ENCODE results near the gene CYTH2. TPM values are rescaled to one million over a fixed set of nuclear protein-coding genes. Genes with fewer than 3 reads are reported as not detected.

Gene CYTH2
- total and polyA plus RNA-seq, 2 of the 8 experiments (the other 6 are each of a cell fraction or from before 2014, with no cell fraction given) = 43.7 to 71.4 TPM

GRCh38 chr19:48518207-48518606 is 49.0 kb downstream of the CYTH2 start:
- ChIA-PET POLR2A (ENCODE audit: partially characterized antibody) (interaction anchor here (1.4 kb wide), 3 partner anchors 10 to 50 kb away, joined by 3 read pairs; no protein-coding TSS in a partner anchor), CTCF (ENCODE audit: partially characterized antibody) (interaction anchor here (1.2 to 3.4 kb wide), 8 partner anchors 10 to 66 kb away, joined by 3 to 29 read pairs (median 6); no protein-coding TSS in a partner anchor)
- Histone ChIP-seq H4K91ac (replicated peaks; ENCODE audit: insufficient read length, low read length) (no peak overlapping the region), H3K14ac (ENCODE audit: insufficient read length) (no peak overlapping the region), H3K36me3 (ENCODE audit: control insufficient read depth in 2 of 4, insufficient read depth in 4 of 4, low read length in 3 of 4) (no peaks in the 10 kb centered on the region), H3K4me3 (ENCODE audit: extremely low read depth in 1 of 4, insufficient read depth in 2 of 4, low read depth in 3 of 4, low read length in 4 of 4) (no peak overlapping the region), H3K79me2 (ENCODE audit: control insufficient read depth in 1 of 2, insufficient read depth in 2 of 2, low read length in 2 of 2) (no peaks in the 10 kb centered on the region), H3K9me3 (ENCODE audit: insufficient read depth in 2 of 2, low read depth in 1 of 2, low read length in 1 of 2) (no peaks in the 10 kb centered on the region), H2BK15ac (ENCODE audit: low read length) (peak overlapping the region; percentile 18; the same call in 1 of the 2 replicates), H2BK5ac (ENCODE audit: low read depth, low read length) (no peak overlapping the region), H3K23ac (ENCODE audit: insufficient read length) (no peak overlapping the region), H2BK20ac (ENCODE audit: low read length) (no peak overlapping the region), H2BK12ac (ENCODE audit: low read depth, low read length) (no peak overlapping the region; the same call in 1 of the 2 replicates), H4K5ac (ENCODE audit: insufficient read length, low read depth, low read length) (no peak overlapping the region), H3K9ac (replicated peaks in 1 of 4; ENCODE audit: extremely low read depth in 1 of 4, low read depth in 3 of 4, low read length in 3 of 4) (no peak overlapping the region), H3K79me1 (ENCODE audit: low read depth, low read length) (no peaks in the 10 kb centered on the region), H3K27ac (ENCODE audit: low read depth, low read length) (no peak overlapping the region), H4K20me1 (replicated peaks in 1 of 2; ENCODE audit: control insufficient read depth in 1 of 2, insufficient read depth in 2 of 2, low read length in 2 of 2) (no peaks in the 10 kb centered on the region), H3K4me1 (replicated peaks in 1 of 4; ENCODE audit: control insufficient read depth in 3 of 4, insufficient read depth in 4 of 4, low read length in 3 of 4) (peaks cover 0 to 7% (median 4%) of the 10 kb centered on the region in 4 experiments; a peak in 5 of 7 replicates), H3K27me3 (replicated peaks in 1 of 4; ENCODE audit: control insufficient read depth in 3 of 4, extremely low read depth in 1 of 4, insufficient read depth in 3 of 4, low read length in 3 of 4) (no peaks in the 10 kb centered on the region; a peak in 1 of 7 replicates), H3K23me2 (ENCODE audit: low read depth, low read length) (peaks cover 5% of the 10 kb centered on the region; the same call in 1 of the 2 replicates), H3K4me2 (ENCODE audit: insufficient read depth in 1 of 2, low read depth in 2 of 2, low read length in 2 of 2) (peak overlapping the region in 1 of 2 experiments; percentile 22; a peak in 1 of 4 replicates), H4K8ac (ENCODE audit: extremely low read depth, insufficient read depth, low read length) (no peak overlapping the region), H2AK5ac (ENCODE audit: low read depth, low read length) (no peak overlapping the region), H3K4ac (replicated peaks; ENCODE audit: insufficient read length, low read depth, low read length) (no peak overlapping the region), H2BK120ac (replicated peaks; ENCODE audit: low read depth, low read length) (no peak overlapping the region), H3K18ac (ENCODE audit: extremely low read depth, low read length) (no peak overlapping the region), H3K56ac (replicated peaks; ENCODE audit: insufficient read length, low read depth, low read length) (no peak overlapping the region), H2AFZ (ENCODE audit: low read length) (no peak overlapping the region)
- 81% methylated on average over 3 of the region's 3 CpGs; no CpG with 5 or more reads in 1 of the 2 experiments for WGBS, 2 experiments (ENCODE audit: extremely low coverage in 1 of 2, insufficient coverage in 1 of 2, insufficient read length in 1 of 2, insufficient replicate concordance in 2 of 2, low coverage in 1 of 2, low lambda C conversion rate in 2 of 2, missing lambda C conversion rate in 1 of 2)
- DNase-seq (ENCODE audit: low read depth in 1 of 2, low spot score in 2 of 2) (no peak), FAIRE-seq (no peak)
- TF ChIP-seq SAP30 (IDR thresholded peaks at IDR 0.05; ENCODE audit: insufficient read depth, insufficient replicate concordance, low read length) (no peak), PHF8 (conservative IDR thresholded peaks at IDR 0.05; ENCODE audit: low read depth, low read length) (no peak)
